HG02885 (cell line): Measurements from ENCODE around the gene DHX29.
"Not testable (repeated sequence)": the region's sequence is repeated elsewhere in the genome, so short reads cannot be mapped to it uniquely, and the experiment has no call there.

Experiments
- ATAC-seq: cut with Tn5 transposase; IDR thresholded peaks from one replicate; pipeline ENCODE4 v1.9.1; 2021; ENCODE audit warnings: mild to moderate bottlenecking; ENCODE audit not compliant: unreplicated experiment, poor library complexity

The DHX29 gene

DNA sequence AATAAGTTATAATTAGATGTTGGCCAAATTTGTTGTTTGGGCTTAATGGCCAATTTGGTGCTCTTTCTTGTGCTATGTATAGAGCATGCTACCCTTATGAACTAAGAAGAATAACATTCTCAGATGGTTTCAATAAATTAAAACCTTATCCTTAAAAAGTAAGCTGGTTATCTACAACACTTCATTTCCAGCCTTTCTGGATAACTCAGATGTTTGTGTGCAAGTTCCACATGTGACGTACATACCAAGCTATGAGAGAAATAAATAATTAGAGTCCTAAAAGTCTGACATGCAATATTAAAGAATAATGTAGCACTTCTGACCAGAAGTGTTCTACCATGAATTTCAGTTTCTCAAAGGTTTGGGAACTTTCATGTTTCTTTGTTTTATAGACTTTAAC lies 12.0 kb upstream of the DHX29 start:
- ATAC-seq: no peak

DNA sequence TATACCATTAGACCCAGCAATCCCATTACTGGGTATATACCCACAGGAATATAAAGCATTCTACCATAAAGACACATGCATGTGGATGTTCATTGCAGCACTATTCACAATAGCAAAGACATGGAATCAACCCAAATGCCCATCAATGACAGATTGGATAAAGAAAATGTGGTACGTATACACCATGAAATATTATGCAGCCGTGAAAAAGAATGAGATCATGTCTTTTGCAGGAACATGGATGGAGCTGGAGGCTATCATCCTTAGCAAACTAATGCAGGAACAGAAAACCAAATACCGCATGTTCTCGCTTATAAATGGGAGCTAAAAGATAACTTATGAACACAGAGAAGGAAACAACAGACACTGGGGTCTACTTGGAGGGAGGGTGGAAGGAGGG lies 10.7 kb upstream of the DHX29 start:
- ATAC-seq: not testable (repeated sequence)

DNA sequence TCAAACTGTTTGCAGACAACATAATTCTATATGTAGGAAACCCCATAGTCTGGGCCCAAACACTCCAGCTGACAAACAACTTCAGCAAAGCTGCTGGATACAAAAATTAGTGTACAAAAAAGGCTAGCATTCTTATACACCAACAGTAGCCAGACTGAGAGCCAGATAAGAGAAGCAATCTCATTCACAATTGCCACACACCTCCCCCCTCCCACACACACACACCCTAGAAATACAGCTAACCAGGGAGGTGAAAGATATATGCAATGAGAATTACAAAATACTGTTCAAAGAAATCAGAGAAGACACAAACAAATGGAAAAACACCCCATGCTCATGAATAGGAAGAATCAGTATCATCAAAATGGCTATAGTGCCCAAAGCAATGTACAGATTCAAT lies 9.3 kb upstream of the DHX29 start:
- ATAC-seq: no peak

DNA sequence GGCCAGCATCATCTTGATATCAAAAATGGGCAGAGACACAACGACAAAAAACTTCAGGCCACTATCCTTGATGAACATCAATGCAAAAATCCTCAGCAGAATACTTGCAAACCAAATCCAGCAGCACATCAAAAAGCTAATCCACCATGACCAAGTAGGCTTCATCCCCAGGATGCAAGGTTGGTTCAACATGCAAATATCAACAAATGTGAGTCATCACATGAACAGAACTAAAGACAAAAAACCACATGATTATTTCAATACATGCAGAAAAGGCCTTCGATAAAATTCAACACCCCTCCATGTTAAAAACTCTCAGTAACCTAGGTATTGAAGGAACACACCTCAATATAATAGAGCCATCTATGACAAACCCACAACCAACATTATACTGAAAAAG lies 8.8 kb upstream of the DHX29 start:
- ATAC-seq: no peak

DNA sequence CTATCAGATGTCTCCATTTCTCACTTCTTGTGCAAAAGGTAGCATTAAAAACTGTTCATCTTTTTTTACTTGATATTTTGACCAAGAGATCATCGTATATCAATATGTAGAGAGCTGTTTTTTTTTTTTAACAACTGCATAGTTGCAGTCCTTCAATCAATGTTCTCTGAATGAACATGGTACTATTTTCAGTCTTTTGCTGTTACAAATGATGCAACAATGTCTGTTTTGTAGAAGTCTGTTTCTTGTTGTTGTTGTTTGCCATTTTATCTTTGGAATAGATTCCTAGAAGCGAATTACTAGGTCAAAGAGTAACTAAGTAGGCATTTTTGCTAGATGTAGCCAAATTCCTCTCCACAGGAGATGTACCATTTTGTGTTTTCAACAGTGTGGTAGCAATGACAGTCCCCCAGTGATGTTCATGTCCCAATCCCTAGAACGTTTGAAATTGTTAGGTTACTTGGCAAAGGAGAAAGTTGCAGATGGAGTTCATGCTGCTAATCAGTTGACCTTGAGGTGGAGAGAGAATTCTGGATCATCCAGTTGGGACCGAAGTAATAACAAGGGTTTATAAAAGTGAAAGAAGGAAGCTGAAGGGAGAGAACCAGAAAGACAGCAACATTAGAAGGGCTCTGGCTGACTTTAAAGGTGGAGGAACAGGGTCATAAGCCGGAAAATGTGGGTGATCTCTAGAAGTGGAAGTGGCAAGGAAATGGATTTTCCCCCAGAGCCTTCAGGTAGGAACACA lies 6.5 kb upstream of the DHX29 start:
- ATAC-seq: no peak

DNA sequence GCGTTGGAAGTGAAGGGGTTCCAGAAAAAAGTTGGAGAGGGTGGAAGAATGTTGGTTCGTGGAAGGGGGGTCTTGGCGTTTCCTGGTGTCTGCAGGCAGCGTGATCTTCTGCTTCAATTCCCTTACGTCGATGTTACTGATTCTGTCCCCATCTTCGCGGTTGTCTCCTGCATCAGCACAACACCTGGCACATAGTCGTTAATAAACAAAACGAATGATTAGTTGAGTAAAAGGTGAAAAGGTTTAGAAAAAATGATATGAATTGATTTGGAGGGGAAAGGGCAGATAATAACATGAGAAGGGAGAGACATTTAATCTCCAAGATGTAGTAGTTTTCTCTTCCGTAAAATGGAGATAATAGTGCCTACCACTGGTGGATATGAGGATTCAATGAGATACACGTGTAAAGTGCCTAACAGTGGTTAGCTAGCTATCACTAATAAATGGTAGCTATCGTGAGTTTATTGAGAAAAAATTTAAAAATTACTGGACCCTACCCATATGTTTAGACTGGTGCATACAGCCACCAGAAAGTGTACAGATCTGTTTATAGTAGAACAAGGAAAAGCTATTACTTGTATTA lies 851 bp upstream of the DHX29 start:
- peak; percentile 20 for ATAC-seq

DNA sequence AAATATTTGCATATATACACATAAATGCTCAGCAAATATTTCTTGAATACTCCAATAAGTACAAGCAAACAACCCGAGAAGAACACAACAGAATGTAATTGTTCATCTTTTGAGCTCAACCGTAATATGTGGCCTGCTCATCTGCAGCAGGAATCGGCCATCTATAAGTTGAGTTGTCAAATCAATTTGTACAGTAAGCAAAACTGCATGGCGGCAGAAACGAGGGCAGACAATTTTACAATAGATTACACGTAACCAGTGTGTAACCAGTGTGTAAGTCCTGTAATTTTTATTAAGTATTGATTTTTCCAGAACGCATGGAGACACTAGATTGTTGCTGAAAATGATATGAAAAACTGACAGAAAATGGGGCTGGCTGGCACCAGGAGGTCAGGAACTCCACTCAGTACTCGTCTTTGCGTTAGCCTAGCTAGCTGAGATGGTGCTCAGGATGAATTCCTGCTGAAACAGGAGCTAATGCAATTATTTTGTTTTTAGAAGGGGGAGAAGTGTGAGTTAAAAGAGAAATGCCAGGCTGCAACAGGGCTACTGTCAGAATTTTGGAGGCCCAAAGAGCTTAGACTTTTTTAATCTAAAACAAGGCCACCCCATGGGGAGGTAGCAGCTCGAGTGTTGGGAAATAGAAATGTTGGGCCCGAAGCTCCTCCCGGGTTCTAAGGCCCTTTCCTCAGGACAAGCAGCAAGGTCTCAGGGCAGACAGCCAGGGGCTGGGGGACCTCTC lies 682 bp downstream of the DHX29 start:
- peak; percentile 8 for ATAC-seq

DNA sequence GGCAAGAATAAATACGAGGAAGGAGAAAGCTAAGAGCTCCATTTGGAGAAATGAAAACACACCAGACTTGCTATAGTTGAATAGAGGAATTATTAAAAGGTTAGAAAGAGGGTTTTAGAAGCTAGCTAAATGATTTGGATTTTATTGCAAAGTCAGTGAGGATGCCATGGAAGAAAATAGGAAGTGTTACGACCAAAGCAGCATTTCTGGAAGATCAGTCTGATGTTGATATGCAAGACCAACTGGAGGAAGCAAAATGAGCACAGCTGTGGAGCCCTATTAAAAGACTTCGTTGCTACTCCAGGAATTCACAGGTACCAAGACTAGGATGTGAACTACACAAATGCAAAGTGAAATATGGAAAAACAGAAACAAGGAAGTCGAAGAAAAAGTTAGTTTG lies 2.1 kb downstream of the DHX29 start:
- no peak for ATAC-seq

DNA sequence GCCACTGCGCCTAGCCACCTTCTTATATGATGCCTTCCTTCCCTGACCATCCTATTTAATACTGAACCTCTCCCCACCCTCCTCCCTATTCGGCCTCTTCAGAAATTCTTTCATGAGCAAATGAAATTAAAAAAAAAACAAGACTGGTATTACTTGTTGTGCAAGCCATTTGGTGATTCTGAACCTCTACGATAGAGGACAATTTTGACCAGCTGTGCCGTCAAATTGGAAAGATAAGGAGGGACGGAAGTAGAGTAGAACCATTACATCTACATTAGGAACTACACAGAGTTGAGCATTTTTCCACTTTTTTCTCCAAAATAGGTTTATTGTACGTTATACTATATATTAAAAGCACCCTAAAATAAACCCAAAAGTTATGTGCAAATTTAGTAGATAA lies 2.9 kb downstream of the DHX29 start:
- ATAC-seq: no peak

DNA sequence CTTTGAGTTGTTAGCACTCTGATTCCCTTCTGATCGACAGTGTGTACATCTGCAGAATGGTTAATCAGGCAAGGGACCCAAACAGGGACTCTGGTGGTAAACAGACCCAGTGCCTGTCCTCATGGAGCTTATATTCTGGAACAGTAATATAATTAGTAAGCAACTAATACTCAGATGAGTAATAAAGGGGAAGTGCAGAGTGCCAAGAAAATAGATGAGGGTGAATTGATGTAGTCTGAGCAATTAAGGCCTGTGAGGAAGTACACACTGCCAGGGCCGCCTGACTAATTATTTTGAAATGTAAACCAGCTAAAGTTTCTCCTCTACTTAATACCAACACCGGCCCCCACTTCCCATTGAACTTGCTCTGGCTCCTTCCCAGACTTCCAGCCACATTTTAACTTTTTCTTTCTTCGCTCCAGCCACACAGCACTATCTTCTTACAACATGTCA lies 4.2 kb downstream of the DHX29 start:
- no peak for ATAC-seq

DNA sequence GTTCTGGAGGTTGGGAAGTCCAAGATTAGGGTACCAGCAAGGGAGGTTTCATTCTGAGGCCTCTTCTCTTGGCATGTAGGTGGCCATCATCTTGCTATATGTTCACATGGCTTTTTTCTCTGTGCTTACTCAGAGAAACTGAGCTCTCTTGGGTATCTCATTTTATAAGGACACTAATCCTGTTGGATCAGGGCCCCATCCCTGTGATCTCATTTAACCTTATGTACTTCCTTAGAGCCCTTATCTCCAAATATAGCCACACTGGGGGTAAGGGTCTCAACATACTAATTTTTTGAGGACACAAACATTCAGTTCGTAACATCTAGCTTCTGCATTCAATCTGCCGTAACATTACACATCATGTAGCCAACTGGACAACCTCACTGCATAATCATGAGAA lies 6.6 kb downstream of the DHX29 start:
- ATAC-seq: no peak

DNA sequence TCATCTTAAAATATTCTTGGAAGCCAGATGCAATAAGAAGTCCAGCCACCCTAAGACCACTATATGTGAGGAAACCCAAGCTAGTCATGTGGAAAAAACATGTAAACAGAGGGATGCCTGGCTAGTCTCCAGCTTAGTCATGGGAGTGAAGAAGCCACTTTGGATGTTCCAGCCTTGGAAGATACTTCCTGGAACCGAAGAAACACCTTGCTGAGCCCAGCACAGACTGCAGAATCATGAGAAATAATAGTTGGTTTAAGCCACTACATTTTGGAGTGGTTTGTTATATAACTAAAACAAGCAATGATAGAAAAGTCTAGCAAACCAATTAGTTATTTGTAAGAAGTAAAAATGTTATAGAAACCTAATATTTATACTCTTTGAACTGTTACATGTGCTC lies 12.6 kb downstream of the DHX29 start:
- no peak for ATAC-seq

DNA sequence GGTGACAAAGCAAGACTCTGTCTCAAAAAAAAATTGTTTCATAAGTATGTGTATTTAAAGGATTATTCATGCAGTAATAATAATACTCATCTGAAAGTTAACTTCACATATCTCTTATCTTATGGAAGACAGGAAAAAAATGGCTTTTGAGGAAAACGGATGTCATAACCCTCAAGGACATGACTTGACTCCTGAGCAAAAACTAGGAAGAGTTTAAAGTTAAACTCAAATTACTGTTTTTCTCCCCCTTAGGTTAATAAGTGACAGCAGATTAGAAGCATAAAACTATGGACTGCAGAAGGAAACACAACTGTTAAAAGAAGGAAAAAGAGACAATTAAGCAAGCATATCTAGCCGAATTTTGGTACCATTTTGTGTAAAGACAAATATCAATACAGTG lies 16.5 kb downstream of the DHX29 start:
- no peak for ATAC-seq

DNA sequence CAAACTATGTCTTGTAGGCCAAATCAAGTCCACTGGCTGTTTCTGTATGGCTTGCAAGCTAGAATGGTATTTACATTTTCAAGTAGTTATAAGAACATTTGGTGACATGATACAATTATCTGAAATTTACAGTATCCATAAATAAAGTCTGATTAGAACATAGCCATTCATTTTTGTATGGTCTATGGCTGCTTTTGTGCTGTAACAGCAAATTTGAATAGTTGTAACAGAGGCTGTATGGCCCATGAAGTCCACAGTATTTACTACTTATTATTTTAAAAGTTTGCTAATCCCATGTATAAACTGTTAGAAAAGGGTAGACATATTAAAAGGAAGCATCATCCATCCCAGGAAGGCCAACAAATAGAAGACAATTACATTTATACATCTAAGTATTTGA lies 17.7 kb downstream of the DHX29 start:
- ATAC-seq: no peak

DNA sequence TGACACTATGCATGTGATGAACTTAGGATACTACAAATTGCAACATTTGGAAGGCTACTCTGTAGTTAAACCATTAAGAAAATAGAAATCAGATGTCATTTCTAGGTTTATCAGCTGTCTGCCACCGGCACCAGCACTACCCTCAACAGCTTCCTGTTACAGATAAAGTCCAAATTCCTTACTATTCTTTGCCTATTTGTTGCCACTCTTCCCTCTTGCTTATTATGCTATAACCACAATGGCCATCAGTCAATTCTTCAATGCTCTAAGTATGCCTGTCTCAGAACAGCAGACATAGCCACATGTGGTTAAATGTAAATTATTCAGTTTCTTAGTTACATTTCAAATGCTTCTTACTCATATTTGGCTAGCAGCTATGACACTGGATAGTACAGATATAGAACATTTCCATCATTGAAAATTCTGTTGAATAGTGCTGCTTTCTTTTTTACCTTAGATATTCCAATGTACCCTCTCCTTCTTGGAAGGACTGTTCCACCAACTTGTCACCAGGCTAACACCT lies 21.0 kb downstream of the DHX29 start:
- no peak for ATAC-seq

DNA sequence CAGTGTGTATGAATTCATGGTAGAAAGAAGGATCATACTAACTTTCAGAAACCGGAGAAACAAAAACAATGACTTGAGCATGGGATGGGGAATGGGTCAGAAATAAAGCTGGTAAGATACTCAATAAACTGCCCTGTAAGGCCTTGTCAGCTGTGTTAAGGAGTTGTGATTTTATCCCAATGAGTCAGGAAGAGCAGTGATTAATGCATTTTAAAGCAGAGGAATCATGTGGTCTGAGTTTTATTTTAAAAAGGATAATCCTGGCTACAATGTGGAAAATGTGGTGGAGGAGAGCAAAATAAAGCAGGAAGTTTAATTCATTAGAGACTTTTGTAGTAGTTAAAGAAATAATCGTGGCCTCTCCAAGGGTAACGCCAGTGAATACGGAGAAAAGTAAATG lies 28.7 kb downstream of the DHX29 start:
- ATAC-seq: no peak

DNA sequence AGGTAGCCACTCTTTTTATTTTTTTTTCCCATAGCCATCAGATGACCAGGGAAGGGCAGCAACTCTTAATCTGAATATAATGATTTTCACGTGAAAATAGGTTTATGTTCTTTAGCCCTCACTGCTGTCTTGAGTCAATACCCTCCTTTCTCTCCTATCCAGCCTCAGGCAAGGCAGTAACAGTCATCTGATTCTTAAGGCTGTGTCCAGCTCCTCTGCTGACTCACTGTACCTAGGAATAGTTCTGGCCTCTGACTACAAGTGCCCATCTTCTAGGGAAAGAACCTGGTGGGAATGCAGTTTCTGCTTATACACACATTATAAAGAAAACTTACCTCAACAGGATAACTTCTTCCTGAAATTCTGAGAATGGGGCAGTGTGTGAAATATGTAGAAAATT lies 30.7 kb downstream of the DHX29 start:
- ATAC-seq: no peak

DNA sequence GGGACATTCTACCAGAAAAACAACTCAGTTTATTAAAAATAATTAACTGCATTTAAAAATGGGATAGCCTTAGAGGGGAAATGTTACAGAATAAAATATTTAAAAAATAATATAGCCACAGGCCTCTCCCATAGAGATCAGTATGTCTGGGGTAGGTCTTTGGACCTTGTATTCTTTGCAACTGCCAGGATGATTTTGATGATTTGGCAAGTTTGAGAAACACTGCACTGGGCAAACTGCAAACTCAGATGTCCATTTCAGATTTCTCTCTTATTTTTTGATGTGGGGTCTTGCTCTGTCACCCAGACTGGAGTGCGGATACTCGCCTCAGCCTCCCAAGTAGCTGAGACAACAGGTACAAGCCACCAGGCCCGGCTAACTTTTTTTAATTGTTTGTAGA lies 49.2 kb downstream of the DHX29 start:
- ATAC-seq: no peak

DNA sequence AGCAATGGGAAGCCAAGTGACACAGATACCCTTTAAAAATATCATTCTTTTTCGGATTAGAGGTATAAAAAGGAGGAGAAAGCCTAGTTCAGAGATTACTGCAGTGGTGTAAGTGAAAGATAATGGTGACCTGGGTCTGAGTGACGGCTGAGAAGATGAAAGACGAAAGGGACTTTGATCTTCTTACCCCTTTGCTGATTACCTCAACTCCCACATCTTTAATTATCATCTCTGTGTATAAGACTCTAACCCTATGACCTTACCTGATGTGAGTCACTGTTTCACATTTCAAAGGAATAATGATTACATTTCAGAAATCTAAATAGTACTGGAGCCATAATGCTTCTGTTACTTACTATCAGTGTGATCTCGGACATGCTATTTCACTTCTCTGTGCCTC lies 52.7 kb downstream of the DHX29 start:
- no peak for ATAC-seq

DNA sequence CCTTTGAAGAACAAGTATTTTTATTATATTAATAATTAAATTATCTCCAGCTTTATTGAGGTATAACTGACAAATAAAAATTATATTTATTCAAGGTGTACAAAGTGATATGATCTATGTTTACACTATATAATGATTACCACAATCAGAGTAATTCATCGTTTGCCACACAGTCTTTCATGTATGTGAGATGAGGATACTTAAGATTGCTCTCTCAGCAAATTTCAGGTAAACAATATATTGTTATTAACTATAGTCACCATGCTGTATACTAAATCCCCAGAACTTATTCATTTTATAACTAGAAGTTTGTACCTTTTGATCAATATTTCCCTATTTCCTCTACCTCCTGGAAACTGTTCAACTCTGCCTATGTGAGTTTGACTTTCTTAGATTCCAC lies 57.4 kb downstream of the DHX29 start:
- no peak for ATAC-seq

DNA sequence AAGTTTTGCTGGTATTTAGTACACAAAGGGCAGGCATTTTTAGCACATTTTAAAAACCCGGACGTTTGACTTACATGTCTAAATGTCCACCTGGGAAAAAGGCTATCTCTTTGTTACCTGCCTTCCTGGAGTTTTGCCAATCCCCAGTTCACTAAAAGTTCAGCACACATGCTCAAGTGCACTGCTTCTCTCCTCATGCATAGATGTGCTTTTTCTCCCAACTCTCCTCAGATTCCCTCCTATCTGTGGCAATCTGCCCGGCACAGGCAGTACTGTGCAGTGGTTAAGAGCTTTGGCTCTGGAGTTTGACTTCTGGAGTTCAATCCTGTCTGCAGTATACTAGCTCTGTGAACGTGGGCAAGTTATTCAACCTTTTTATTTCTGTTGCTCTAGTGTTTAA lies 65.7 kb downstream of the DHX29 start:
- ATAC-seq: no peak
